ENCODE measurements around the gene CEMIP2.
A peak's percentile ranks its signal among the peaks of the same experiment; 100 is the strongest.
"Not testable (repeated sequence)": the region's sequence is repeated elsewhere in the genome, so short reads cannot be mapped to it uniquely, and the experiment has no call there.

The CEMIP2 gene

GRCh38 chr9:71768388-71769174, at the start of gene CEMIP2:
Gene CEMIP2, minus strand, starts transcription at chr9:71768513. Its CDS starts 18,140 bp downstream, at chr9:71750373.
- DNase-seq (ENCODE audit: insufficient read length, low spot score) (peak; percentile 50), FAIRE-seq (peak; percentile 88)

GRCh38 chr9:71816916-71817451, 48.7 kb upstream of the CEMIP2 start:
- DNase-seq (ENCODE audit: insufficient read length, low spot score) (no peak), FAIRE-seq (no peak)

GRCh38 chr9:71814815-71815214, 46.5 kb upstream of the CEMIP2 start:
- DNase-seq (ENCODE audit: insufficient read length, low spot score) (no peak), FAIRE-seq (no peak)

- DNase-seq (ENCODE audit: insufficient read length, low spot score) (no peak), FAIRE-seq (no peak)
Measured at GRCh38 chr9:71814226-71814625, 45.9 kb upstream of the CEMIP2 start.

- DNase-seq (ENCODE audit: insufficient read length, low spot score) (no peak), FAIRE-seq (no peak)
Measured at GRCh38 chr9:71812385-71812784, 44.1 kb upstream of the CEMIP2 start.

GRCh38 chr9:71808068-71808467, 39.8 kb upstream of the CEMIP2 start:
- peak; percentile 66 for FAIRE-seq
- DNase-seq (ENCODE audit: insufficient read length, low spot score): no peak

GRCh38 chr9:71806901-71807307, 38.6 kb upstream of the CEMIP2 start:
- DNase-seq (ENCODE audit: insufficient read length, low spot score) (peak; percentile 28), FAIRE-seq (peak; percentile 97)

GRCh38 chr9:71805096-71805495, 36.8 kb upstream of the CEMIP2 start:
- DNase-seq (ENCODE audit: insufficient read length, low spot score); FAIRE-seq: not testable (repeated sequence)

- no peak for DNase-seq (ENCODE audit: insufficient read length, low spot score)
- FAIRE-seq: no peak
Measured at GRCh38 chr9:71801826-71802225, 33.5 kb upstream of the CEMIP2 start.

- FAIRE-seq (peak; percentile 80), DNase-seq (ENCODE audit: insufficient read length, low spot score) (no peak)
Measured at GRCh38 chr9:71797266-71797665, 29.0 kb upstream of the CEMIP2 start.

GRCh38 chr9:71796100-71796767, 27.9 kb upstream of the CEMIP2 start:
- peak; percentile 90 for FAIRE-seq

GRCh38 chr9:71795097-71795813, 26.9 kb upstream of the CEMIP2 start:
- peak; percentile 27 for DNase-seq (ENCODE audit: insufficient read length, low spot score)
- peak; percentile 100 for FAIRE-seq

More at GRCh38 chr9:71796100-71796767, 27.9 kb upstream of the CEMIP2 start:
- DNase-seq (ENCODE audit: insufficient read length, low spot score): no peak

- no peak for FAIRE-seq
Measured at GRCh38 chr9:71793386-71794105, 25.2 kb upstream of the CEMIP2 start.

GRCh38 chr9:71791875-71792274, 23.6 kb upstream of the CEMIP2 start:
- FAIRE-seq (no peak), DNase-seq (ENCODE audit: insufficient read length, low spot score) (no peak)

More at GRCh38 chr9:71793386-71794105, 25.2 kb upstream of the CEMIP2 start:
- no peak for DNase-seq (ENCODE audit: insufficient read length, low spot score)

- DNase-seq (ENCODE audit: insufficient read length, low spot score) (no peak), FAIRE-seq (no peak)
Measured at GRCh38 chr9:71790296-71790695, 22.0 kb upstream of the CEMIP2 start.

- DNase-seq (ENCODE audit: insufficient read length, low spot score) (no peak), FAIRE-seq (peak; percentile 96)
Measured at GRCh38 chr9:71783120-71783523, 14.8 kb upstream of the CEMIP2 start.

GRCh38 chr9:71781391-71781790, 13.1 kb upstream of the CEMIP2 start:
- no peak for DNase-seq (ENCODE audit: insufficient read length, low spot score)
- no peak for FAIRE-seq

GRCh38 chr9:71780953-71781352, 12.6 kb upstream of the CEMIP2 start:
- no peak for DNase-seq (ENCODE audit: insufficient read length, low spot score)
- peak; percentile 95 for FAIRE-seq

- no peak for DNase-seq (ENCODE audit: insufficient read length, low spot score)
Measured at GRCh38 chr9:71778085-71778484, 9.8 kb upstream of the CEMIP2 start.

GRCh38 chr9:71774920-71775319, 6.6 kb upstream of the CEMIP2 start:
- FAIRE-seq (peak; percentile 87), DNase-seq (ENCODE audit: insufficient read length, low spot score) (no peak)

More at GRCh38 chr9:71778085-71778484, 9.8 kb upstream of the CEMIP2 start:
- no peak for FAIRE-seq
